Stimulated activated CD8-positive, alpha-beta memory T cell treated with anti-CD3 and anti-CD28 coated beads, Interleukin-4, amount 100 ng/mL, for 1 hour (primary cell): ENCODE data around the gene MAU2.
"Not testable (repeated sequence)": the region's sequence is repeated elsewhere in the genome, so short reads cannot be mapped to it uniquely, and the experiment has no call there.

Source experiments
- DNase-seq, 2 donors: peaks; one replicate each; pipeline ENCODE4 v3.0.0-alpha.2; 2020; ENCODE audit warnings: low read depth in 2 of 2, low spot score in 1 of 2

The MAU2 gene

DNA sequence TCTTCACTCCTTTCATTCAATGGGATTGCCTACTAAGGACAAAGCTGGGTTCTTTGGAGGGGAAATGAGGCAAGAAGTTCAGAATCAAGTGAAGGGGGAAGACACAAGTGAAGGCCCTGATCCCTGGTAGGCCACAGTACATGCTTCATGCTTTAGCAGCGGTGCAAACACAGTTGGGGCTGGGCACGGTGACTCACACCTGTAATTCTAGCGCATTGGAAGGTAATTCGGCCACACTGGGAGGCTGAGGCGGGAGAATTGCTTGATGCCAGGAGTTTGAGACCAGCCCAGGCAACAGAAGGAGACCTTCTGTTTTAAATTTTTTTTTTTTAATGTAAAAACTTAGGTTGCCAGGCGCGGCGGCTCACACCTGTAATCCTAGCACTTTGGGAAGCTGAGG lies 61.5 kb downstream of the MAU2 start:
- DNase-seq = no peak

DNA sequence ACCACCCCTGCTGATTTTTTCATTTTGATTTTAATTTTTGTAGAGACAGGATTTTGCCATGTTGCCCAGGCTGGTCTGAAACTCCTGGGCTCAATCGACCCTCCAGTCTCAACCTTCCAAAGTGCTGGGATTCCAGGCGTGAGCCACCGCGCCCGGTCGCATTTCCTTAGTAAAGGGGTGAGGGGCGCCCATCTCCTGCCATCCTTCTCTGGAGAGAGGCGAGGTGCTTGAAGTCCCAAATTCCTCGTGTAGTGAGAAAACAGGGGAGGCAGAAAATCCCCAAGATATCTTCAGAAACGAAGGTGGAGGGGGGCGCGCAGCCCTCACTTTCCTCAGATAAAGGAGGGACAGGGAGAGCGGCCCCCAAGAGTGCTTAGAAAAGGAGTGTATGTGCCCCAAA lies 63.9 kb downstream of the MAU2 start:
- DNase-seq = no peak

- peak; percentile 98 to 99 for DNase-seq
Observed at GRCh38 chr19:19385131-19385895, 64.7 kb downstream of the MAU2 start.

DNA sequence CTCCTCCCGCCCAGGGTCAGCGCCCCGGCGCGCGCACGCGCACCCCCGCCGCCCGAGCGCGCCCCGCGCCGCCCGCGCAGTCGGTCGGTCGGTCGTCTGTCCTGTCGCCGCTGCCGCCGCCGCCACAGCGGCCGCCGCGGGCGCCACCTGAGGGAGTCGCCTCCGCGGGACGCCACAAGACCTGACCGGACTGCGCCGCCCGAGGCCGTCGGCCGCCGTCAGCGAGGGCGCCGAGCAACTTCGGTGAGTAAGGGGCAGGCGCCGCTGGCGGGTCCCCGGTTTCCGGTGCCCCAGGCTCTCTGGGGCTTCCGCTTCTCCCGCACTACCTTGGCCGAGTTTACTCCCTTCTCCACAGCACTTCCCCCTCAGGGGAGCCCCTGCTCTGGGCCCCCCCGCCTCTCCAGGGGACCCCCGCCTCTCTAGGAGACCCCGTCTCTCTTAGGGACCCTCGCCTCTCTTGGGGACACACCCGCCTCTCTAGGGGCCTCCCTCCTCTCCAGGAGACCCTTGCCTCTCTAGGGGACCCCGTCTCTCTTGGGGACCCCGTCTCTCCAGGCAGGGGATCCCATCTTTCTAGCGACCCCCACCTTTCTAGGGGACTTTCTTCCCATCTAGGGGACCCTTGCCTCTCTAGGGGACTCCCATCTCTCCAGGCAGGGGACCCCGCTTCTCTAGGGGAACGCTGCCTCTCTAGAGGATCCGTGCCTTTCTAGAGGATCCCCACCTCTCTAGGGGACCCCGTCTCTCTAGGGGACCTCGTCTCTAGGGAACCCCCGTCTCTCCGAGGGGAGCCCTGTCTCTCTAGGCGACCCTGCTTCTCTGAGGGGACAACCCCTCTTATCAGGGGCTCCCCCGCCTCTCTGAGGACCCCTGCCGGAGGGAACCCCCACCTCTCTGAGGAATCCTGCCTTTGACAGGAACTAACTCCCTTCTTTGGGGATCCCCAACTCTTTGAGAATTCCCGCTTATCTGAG lies 65.6 kb downstream of the MAU2 start:
- no peak for DNase-seq

- no peak for DNase-seq
Observed at GRCh38 chr19:19387108-19387507, 66.5 kb downstream of the MAU2 start.

GRCh38 chr19:19388568-19389555 lies 68.2 kb downstream of the MAU2 start:
- no peak for DNase-seq

GRCh38 chr19:19389683-19390082 lies 69.1 kb downstream of the MAU2 start:
- not testable (repeated sequence) for DNase-seq

GRCh38 chr19:19394333-19394732 lies 73.7 kb downstream of the MAU2 start:
- not testable (repeated sequence) for DNase-seq

GRCh38 chr19:19399733-19400433 lies 79.3 kb downstream of the MAU2 start:
- no peak for DNase-seq

DNA sequence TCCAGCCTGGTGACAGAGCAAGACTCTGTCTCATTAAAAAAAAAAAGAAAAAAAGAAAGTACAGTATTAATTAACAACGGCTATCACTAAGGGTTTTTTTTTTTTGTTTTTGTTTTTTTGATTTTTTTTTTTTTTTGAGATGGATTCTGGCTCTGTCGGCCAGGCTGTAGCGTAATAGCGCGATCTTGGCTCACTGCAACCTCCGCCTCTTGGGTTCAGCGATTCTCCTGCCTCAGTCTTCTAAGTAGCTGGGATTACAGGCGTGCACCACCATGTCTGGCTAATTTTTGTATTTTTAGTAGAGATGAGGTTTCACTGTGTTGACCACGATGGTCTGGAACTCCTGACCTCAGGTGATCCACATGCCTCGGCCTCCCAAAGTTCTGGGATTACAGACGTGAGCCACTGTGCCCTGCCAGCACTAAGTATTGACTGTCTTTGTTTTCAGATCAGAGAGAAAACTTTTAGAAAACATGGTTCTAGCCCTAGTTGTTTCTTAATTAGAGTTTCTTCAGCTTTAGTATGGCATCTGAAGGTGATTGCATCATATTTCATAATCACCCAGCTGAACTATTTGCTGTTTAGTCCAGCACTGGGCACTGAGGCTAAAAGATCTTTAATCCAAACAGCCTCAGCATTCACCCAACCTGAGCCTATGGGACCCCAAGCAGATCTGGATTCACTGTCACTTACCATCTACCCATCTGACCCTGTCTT lies 82.2 kb downstream of the MAU2 start:
- no peak for DNase-seq

DNA sequence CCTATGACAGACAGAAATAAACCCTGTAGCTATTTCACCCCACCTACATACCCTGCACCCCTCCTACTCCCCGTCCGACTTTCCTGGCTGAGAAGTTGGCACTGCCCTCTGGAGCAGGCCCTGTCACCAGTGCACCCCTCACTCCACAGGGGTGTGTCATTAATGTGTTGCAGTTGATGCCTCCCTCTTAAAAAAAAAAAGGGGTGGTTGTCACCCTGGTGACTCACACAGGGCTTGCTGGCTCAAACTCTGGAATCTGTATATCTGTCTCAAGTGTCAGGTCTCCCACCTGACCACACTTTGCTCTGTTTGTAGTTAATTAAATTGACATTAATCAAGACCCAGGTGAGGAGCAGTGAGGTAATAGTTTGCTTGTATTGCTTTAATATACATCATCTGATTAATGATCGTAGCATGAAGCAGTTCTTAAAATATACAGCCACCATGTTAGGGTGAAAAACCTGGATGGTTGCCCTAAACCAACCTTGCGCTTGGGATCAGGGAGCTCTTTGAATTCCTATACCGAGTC lies 82.8 kb downstream of the MAU2 start:
- no peak for DNase-seq

DNA sequence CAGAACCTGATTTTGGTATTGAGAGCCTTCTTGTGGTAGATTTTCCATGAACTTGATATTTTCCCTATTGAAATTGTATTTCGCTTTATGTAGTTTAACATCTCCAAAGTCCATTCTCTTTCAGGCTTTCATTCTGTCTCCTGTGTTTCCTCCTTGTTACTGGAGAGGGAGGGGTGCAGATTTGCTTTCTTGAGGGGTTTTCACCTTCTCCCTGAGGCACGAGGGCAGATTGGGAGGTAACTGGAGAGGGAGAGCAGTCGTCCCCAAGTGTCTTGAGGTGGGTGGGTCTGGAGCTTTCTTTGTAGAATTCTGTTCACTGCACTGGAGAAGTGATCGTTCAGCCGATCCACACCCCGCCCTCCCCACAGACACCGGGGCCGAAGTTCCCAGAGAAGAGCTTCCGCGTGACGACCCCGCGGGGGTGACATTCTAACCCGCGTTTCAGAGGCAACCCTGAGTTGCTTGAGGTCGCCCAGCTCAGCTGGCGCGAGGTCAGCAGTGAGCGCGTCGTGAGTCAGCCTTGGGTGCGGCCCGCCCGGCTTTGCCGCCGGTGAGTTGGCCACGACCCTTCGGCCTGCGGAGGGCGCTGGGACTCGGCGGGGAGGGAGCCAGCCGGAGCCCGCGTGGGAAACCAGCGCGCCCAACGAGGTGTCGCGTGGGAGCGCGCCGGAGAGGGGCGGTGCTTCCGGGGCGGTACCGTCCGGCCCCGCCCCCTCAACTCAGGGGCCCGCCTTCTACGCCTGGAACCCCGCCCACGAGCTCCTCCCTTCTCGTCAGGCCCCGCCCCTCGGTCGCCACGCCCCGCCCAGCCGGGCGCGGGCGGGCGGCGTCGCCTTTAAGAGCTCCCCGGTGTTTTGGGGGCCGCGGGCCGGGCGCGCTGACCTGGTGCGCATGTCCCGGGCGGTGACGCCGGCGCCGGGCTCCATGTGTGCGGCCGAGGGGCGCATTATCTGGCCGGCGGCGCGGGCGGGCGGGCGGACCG lies 84.5 kb downstream of the MAU2 start, which contains the start of gene GATAD2A:
Gene GATAD2A (plus strand): TSS at position 797 of the 982 bp plus-strand sequence. CDS start 59,671 bp downstream, outside the sequence.
- peak; percentile 87 to 91 for DNase-seq

- no peak for DNase-seq
Observed at GRCh38 chr19:19405971-19406877, 85.6 kb downstream of the MAU2 start.

GRCh38 chr19:19406878-19407632 lies 86.4 kb downstream of the MAU2 start:
- DNase-seq = no peak

- DNase-seq = no peak
Observed at GRCh38 chr19:19407633-19407930, 87.0 kb downstream of the MAU2 start.
